ENCODE results near the gene CYSTM1.

Gene CYSTM1

DNA sequence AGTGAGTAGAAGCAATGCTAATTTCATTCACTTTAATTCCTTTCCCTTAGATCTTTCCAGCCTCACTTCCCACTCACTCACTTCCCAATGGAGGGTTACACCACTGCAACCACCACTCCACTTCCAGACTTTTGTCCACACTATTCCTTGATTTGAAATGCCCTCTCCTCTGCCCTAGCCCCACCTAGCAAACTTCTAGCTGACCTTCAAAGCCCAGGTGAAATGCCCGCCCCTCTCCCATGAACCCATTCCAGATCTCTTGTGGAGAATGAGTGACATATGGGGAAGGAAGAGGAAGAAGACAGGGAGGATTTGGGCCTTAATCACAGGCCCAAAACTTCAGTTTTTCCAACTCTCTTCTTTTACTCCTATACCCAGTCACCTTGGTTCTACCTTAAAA is 90.9 kb downstream of the CYSTM1 start:
- CTCF ChIA-PET = interaction anchor here (0.6 kb wide), 1 partner anchor 442 kb away, joined by 4 read pairs; no protein-coding TSS in a partner anchor
- Histone ChIP-seq H3K4me1 (ENCODE audit: control insufficient read depth, insufficient read depth, low read length) (peaks cover 16% of the 10 kb centered on the region), H3K9me3 (ENCODE audit: control insufficient read depth, insufficient read depth, low read depth, low read length) (no peaks in the 10 kb centered on the region), H3K4me3 (ENCODE audit: low read depth, low read length) (no peak overlapping the region), H3K27ac (ENCODE audit: extremely low read depth, low read depth, low read length) (no peak overlapping the region), H3K36me3 (ENCODE audit: control insufficient read depth in 2 of 2, insufficient read depth in 1 of 2, low read length in 2 of 2) (no peaks in the 10 kb centered on the region; a peak in 1 of 3 replicates)
- TF ChIP-seq SP7 (tag by site-specific recombination; IDR thresholded peaks at IDR 0.05) (no peak), ZNF707 (tag by site-specific recombination; IDR thresholded peaks at IDR 0.05) (no peak), ZNF510 (tag by site-specific recombination; IDR thresholded peaks at IDR 0.05; ENCODE audit: insufficient replicate concordance) (no peak), ZBTB21 (tag by site-specific recombination; IDR thresholded peaks at IDR 0.05) (no peak), PRDM1 (tag by site-specific recombination; IDR thresholded peaks at IDR 0.05) (peak; percentile 71), ZNF530 (tag by site-specific recombination; IDR thresholded peaks at IDR 0.05; ENCODE audit: low read depth) (no peak), ZFP3 (tag by site-specific recombination; IDR thresholded peaks at IDR 0.05; ENCODE audit: low read depth) (peak; percentile 77), SP2 (tag by site-specific recombination; IDR thresholded peaks at IDR 0.05) (no peak), SCRT2 (tag by site-specific recombination; IDR thresholded peaks at IDR 0.05) (no peak), ZNF48 (tag by site-specific recombination; IDR thresholded peaks at IDR 0.05) (no peak), ZNF138 (tag by site-specific recombination; IDR thresholded peaks at IDR 0.05; ENCODE audit: borderline replicate concordance) (no peak), ZNF658 (tag by site-specific recombination; IDR thresholded peaks at IDR 0.05) (no peak), ZNF830 (tag by site-specific recombination; IDR thresholded peaks at IDR 0.05; ENCODE audit: low read depth) (no peak)
- TF ChIP-seq, protein P1, sequence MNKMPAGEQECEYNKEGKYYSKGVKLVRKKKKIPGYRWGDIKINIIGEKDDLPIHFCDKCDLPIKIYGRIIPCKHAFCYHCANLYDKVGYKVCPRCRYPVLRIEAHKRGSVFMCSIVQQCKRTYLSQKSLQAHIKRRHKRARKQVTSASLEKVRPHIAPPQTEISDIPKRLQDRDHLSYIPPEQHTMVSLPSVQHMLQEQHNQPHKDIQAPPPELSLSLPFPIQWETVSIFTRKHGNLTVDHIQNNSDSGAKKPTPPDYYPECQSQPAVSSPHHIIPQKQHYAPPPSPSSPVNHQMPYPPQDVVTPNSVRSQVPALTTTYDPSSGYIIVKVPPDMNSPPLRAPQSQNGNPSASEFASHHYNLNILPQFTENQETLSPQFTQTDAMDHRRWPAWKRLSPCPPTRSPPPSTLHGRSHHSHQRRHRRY (tag by site-specific recombination; IDR thresholded peaks at IDR 0.05) = no peak
- POLR2A ChIA-PET = interaction anchor here (1.1 kb wide), 1 partner anchor 81 kb away, joined by 3 read pairs; the partner anchor contains the start of gene HBEGF

DNA sequence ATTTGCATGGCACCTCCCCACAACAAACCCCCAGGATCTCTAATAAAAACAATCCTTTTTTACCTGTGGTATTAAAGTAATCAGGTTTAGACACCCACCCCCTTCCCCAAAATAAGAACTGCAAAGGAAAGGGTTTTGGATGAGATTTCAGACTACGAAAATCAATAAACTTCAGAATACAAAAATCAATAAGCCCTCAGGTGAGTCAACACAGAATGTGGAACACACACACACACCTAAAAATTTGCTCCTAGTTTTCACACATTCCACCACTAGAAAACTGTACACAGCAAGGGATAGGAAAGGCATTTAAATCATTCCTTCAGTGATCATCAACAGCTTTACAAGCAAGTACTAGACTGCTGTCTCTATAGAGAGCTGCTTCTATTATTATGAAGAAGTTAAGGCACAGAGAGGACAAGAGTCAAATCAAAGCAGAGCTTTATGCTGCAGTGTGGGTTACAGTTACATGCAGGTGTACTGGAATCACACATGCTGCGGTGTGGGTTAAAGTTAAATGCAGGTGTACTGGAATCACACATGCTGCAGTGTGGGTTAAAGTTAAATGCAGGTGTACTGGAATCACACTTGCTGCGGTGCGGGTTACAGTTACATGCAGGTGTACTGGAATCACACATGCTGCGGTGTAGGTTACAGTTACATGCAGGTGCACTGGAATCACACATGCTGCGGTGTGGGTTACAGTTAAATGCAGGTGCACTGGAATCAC is 91.6 kb downstream of the CYSTM1 start:
- Histone ChIP-seq H3K27ac (ENCODE audit: extremely low read depth, low read depth, low read length) (no peak overlapping the region), H3K36me3 (ENCODE audit: control insufficient read depth in 2 of 2, insufficient read depth in 1 of 2, low read length in 2 of 2) (no peaks in the 10 kb centered on the region; a peak in 1 of 3 replicates), H3K9me3 (ENCODE audit: control insufficient read depth, insufficient read depth, low read depth, low read length) (no peaks in the 10 kb centered on the region), H3K4me1 (ENCODE audit: control insufficient read depth, insufficient read depth, low read length) (peaks cover 15% of the 10 kb centered on the region), H3K4me3 (ENCODE audit: low read depth, low read length) (no peak overlapping the region)
- ChIA-PET POLR2A (interaction anchor here (1.1 kb wide), 1 partner anchor 80 kb away, joined by 3 read pairs; the partner anchor contains the start of gene HBEGF), CTCF (interaction anchor here (1.0 to 1.4 kb wide), 3 partner anchors 10 to 92 kb away, joined by 3 read pairs; no protein-coding TSS in a partner anchor)
- TF ChIP-seq, protein P2, sequence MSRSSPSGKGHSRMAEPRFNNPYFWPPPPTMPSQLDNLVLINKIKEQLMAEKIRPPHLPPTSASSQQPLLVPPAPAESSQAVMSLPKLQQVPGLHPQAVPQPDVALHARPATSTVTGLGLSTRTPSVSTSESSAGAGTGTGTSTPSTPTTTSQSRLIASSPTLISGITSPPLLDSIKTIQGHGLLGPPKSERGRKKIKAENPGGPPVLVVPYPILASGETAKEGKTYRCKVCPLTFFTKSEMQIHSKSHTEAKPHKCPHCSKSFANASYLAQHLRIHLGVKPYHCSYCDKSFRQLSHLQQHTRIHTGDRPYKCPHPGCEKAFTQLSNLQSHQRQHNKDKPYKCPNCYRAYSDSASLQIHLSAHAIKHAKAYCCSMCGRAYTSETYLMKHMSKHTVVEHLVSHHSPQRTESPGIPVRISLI (tag by site-specific recombination; IDR thresholded peaks at IDR 0.05) = no peak
- TF ChIP-seq SP2 (tag by site-specific recombination; IDR thresholded peaks at IDR 0.05) = no peak
- TF ChIP-seq, protein P3, sequence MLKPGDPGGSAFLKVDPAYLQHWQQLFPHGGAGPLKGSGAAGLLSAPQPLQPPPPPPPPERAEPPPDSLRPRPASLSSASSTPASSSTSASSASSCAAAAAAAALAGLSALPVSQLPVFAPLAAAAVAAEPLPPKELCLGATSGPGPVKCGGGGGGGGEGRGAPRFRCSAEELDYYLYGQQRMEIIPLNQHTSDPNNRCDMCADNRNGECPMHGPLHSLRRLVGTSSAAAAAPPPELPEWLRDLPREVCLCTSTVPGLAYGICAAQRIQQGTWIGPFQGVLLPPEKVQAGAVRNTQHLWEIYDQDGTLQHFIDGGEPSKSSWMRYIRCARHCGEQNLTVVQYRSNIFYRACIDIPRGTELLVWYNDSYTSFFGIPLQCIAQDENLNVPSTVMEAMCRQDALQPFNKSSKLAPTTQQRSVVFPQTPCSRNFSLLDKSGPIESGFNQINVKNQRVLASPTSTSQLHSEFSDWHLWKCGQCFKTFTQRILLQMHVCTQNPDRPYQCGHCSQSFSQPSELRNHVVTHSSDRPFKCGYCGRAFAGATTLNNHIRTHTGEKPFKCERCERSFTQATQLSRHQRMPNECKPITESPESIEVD (tag by site-specific recombination; IDR thresholded peaks at IDR 0.05) = no peak
- TF ChIP-seq, protein P4, sequence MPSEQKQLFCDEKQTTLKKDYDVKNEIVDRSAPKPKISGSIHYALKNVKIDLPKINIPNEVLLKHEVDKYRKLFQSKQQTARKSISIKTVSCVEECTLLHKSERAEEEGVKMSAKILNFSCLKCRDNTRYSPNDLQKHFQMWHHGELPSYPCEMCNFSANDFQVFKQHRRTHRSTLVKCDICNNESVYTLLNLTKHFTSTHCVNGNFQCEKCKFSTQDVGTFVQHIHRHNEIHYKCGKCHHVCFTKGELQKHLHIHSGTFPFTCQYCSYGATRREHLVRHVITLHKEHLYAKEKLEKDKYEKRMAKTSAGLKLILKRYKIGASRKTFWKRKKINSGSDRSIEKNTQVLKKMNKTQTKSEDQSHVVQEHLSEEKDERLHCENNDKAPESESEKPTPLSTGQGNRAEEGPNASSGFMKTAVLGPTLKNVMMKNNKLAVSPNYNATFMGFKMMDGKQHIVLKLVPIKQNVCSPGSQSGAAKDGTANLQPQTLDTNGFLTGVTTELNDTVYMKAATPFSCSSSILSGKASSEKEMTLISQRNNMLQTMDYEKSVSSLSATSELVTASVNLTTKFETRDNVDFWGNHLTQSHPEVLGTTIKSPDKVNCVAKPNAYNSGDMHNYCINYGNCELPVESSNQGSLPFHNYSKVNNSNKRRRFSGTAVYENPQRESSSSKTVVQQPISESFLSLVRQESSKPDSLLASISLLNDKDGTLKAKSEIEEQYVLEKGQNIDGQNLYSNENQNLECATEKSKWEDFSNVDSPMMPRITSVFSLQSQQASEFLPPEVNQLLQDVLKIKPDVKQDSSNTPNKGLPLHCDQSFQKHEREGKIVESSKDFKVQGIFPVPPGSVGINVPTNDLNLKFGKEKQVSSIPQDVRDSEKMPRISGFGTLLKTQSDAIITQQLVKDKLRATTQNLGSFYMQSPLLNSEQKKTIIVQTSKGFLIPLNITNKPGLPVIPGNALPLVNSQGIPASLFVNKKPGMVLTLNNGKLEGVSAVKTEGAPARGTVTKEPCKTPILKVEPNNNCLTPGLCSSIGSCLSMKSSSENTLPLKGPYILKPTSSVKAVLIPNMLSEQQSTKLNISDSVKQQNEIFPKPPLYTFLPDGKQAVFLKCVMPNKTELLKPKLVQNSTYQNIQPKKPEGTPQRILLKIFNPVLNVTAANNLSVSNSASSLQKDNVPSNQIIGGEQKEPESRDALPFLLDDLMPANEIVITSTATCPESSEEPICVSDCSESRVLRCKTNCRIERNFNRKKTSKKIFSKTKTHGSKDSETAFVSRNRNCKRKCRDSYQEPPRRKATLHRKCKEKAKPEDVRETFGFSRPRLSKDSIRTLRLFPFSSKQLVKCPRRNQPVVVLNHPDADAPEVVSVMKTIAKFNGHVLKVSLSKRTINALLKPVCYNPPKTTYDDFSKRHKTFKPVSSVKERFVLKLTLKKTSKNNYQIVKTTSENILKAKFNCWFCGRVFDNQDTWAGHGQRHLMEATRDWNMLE (tag by site-specific recombination; conservative IDR thresholded peaks at IDR 0.05; ENCODE audit: low read depth) = no peak
- TF ChIP-seq ZNF133 (tag by site-specific recombination; IDR thresholded peaks at IDR 0.05) = no peak
- TF ChIP-seq, protein P5, sequence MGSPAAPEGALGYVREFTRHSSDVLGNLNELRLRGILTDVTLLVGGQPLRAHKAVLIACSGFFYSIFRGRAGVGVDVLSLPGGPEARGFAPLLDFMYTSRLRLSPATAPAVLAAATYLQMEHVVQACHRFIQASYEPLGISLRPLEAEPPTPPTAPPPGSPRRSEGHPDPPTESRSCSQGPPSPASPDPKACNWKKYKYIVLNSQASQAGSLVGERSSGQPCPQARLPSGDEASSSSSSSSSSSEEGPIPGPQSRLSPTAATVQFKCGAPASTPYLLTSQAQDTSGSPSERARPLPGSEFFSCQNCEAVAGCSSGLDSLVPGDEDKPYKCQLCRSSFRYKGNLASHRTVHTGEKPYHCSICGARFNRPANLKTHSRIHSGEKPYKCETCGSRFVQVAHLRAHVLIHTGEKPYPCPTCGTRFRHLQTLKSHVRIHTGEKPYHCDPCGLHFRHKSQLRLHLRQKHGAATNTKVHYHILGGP (tag by site-specific recombination; IDR thresholded peaks at IDR 0.05) = no peak
- no peak for TF ChIP-seq ZNF747 (tag by site-specific recombination; IDR thresholded peaks at IDR 0.05)
- TF ChIP-seq, protein P6, sequence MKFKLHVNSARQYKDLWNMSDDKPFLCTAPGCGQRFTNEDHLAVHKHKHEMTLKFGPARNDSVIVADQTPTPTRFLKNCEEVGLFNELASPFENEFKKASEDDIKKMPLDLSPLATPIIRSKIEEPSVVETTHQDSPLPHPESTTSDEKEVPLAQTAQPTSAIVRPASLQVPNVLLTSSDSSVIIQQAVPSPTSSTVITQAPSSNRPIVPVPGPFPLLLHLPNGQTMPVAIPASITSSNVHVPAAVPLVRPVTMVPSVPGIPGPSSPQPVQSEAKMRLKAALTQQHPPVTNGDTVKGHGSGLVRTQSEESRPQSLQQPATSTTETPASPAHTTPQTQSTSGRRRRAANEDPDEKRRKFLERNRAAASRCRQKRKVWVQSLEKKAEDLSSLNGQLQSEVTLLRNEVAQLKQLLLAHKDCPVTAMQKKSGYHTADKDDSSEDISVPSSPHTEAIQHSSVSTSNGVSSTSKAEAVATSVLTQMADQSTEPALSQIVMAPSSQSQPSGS (tag by site-specific recombination; IDR thresholded peaks at IDR 0.05; ENCODE audit: low read depth) = no peak
- no peak for TF ChIP-seq ZNF175 (tag by site-specific recombination; IDR thresholded peaks at IDR 0.05)
